ENCODE measurements around the gene EN2.

The EN2 gene

GRCh38 chr7:155418941-155419755 is 38.8 kb upstream of the EN2 start:
- WGBS, 2 experiments (ENCODE audit: insufficient coverage in 2 of 2) = 85% methylated on average over 14 of the region's 16 CpGs
- Histone ChIP-seq H3K4me1 (ENCODE audit: control insufficient read depth, insufficient read depth, low read length, poor library complexity, severe bottlenecking) (no peaks in the 10 kb centered on the region), H3K27ac (ENCODE audit: low read depth, low read length, severe bottlenecking) (no peak overlapping the region), H3K36me3 (ENCODE audit: control insufficient read depth, insufficient read depth, low read length) (no peaks in the 10 kb centered on the region), H3K9me3 (ENCODE audit: control insufficient read depth, low read length) (no peaks in the 10 kb centered on the region), H3K4me3 (ENCODE audit: extremely low read depth, insufficient read depth, low read length, poor library complexity, severe bottlenecking) (no peak overlapping the region)

GRCh38 chr7:155420116-155420515 is 37.8 kb upstream of the EN2 start:
- H3K27ac ChIP-seq (ENCODE audit: low read depth, low read length, severe bottlenecking) = no peak overlapping the region
- no peaks in the 10 kb centered on the region for H3K9me3 ChIP-seq (ENCODE audit: control insufficient read depth, low read length)
- H3K4me1 ChIP-seq (ENCODE audit: control insufficient read depth, insufficient read depth, low read length, poor library complexity, severe bottlenecking) = no peaks in the 10 kb centered on the region
- H3K4me3 ChIP-seq (ENCODE audit: extremely low read depth, insufficient read depth, low read length, poor library complexity, severe bottlenecking) = no peak overlapping the region
- no peaks in the 10 kb centered on the region for H3K36me3 ChIP-seq (ENCODE audit: control insufficient read depth, insufficient read depth, low read length)
- WGBS, 2 experiments (ENCODE audit: insufficient coverage in 2 of 2) = 90 to 91% methylated on average over 8 of the region's 8 CpGs

- WGBS, 2 experiments (ENCODE audit: insufficient coverage in 2 of 2) = 73 to 74% methylated on average over 9 to 10 of the region's 10 CpGs
- H3K27ac ChIP-seq (ENCODE audit: low read depth, low read length, severe bottlenecking) = no peak overlapping the region
- no peak overlapping the region for H3K4me3 ChIP-seq (ENCODE audit: extremely low read depth, insufficient read depth, low read length, poor library complexity, severe bottlenecking)
Observed at GRCh38 chr7:155422151-155422550, 35.8 kb upstream of the EN2 start.

DNA sequence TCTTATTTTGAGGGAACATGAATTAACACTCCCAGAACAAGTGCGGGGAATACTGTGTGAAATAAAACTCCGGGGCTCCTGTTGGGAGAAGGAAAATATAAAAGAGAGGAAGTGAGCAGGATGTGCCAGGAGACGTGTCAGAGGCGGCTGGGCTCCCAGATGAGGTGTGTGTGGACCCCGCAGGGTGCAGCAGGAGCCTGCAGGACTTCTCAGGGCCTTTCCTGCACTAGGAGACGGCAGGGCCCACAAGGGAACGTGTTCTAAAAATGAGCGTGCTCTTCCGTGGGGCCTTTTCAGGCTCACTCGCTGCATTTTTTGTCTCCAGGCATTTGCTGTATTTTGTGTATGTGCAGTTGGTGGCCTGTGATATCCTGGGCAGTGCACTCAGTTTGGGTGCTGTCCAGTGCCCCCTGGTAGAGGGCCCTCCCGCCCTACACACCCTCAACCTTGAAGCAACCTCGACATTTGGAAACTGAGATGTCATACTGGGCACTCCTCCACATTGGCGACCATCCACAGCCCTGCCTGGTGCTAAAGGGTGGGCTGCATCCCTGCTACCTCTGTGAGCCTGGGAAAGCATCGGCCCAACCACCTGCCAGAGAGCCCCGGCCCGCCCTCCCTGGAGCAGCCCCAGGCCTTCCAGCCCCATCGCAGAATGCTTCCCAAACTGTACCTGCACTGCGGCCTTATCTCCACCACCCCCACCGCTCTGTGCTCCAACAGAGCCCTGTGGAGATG is 35.2 kb upstream of the EN2 start:
- no peaks in the 10 kb centered on the region for H3K4me1 ChIP-seq (ENCODE audit: control insufficient read depth, insufficient read depth, low read length, poor library complexity, severe bottlenecking)
- no peak overlapping the region for H3K27ac ChIP-seq (ENCODE audit: low read depth, low read length, severe bottlenecking)
- no peak overlapping the region for H3K4me3 ChIP-seq (ENCODE audit: extremely low read depth, insufficient read depth, low read length, poor library complexity, severe bottlenecking)
- WGBS, 2 experiments (ENCODE audit: insufficient coverage in 2 of 2) = 84 to 85% methylated on average over 12 to 16 of the region's 19 CpGs
- H3K36me3 ChIP-seq (ENCODE audit: control insufficient read depth, insufficient read depth, low read length) = no peaks in the 10 kb centered on the region
- H3K9me3 ChIP-seq (ENCODE audit: control insufficient read depth, low read length) = no peaks in the 10 kb centered on the region

More at GRCh38 chr7:155422151-155422550, 35.8 kb upstream of the EN2 start:
- Histone ChIP-seq H3K4me1 (ENCODE audit: control insufficient read depth, insufficient read depth, low read length, poor library complexity, severe bottlenecking) (no peaks in the 10 kb centered on the region), H3K9me3 (ENCODE audit: control insufficient read depth, low read length) (no peaks in the 10 kb centered on the region), H3K36me3 (ENCODE audit: control insufficient read depth, insufficient read depth, low read length) (no peaks in the 10 kb centered on the region)

GRCh38 chr7:155423337-155424285 is 34.3 kb upstream of the EN2 start:
- WGBS, 2 experiments (ENCODE audit: insufficient coverage in 2 of 2) = 84 to 92% methylated on average over 21 to 24 of the region's 24 CpGs
- no peaks in the 10 kb centered on the region for H3K4me1 ChIP-seq (ENCODE audit: control insufficient read depth, insufficient read depth, low read length, poor library complexity, severe bottlenecking)
- H3K27ac ChIP-seq (ENCODE audit: low read depth, low read length, severe bottlenecking) = no peak overlapping the region
- no peaks in the 10 kb centered on the region for H3K36me3 ChIP-seq (ENCODE audit: control insufficient read depth, insufficient read depth, low read length)
- H3K9me3 ChIP-seq (ENCODE audit: control insufficient read depth, low read length) = no peaks in the 10 kb centered on the region
- H3K4me3 ChIP-seq (ENCODE audit: extremely low read depth, insufficient read depth, low read length, poor library complexity, severe bottlenecking) = no peak overlapping the region

- no peak overlapping the region for H3K27ac ChIP-seq (ENCODE audit: low read depth, low read length, severe bottlenecking)
- H3K36me3 ChIP-seq (ENCODE audit: control insufficient read depth, insufficient read depth, low read length) = no peaks in the 10 kb centered on the region
- 89 to 93% methylated on average over 19 to 20 of the region's 22 CpGs for WGBS, 2 experiments (ENCODE audit: insufficient coverage in 2 of 2)
- H3K4me3 ChIP-seq (ENCODE audit: extremely low read depth, insufficient read depth, low read length, poor library complexity, severe bottlenecking) = no peak overlapping the region
- H3K4me1 ChIP-seq (ENCODE audit: control insufficient read depth, insufficient read depth, low read length, poor library complexity, severe bottlenecking) = no peaks in the 10 kb centered on the region
- no peaks in the 10 kb centered on the region for H3K9me3 ChIP-seq (ENCODE audit: control insufficient read depth, low read length)
Observed at GRCh38 chr7:155424301-155425010, 33.5 kb upstream of the EN2 start.

DNA sequence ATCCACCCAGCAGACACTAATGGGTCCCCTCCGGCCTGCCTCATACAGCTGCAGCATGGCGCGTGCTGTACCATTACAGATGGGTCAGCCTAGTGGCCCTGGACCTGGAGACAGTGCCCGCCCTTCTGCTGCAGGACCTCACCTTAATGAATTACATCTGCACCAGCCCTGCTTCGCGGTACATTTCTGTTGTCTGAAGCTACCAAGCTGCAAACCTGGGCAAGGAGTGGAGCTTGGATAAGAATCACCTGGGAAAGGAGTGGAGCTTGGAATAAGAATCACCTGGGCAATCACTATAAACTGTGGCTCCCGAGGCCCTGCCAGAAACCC is 33.0 kb upstream of the EN2 start:
- H3K27ac ChIP-seq (ENCODE audit: low read depth, low read length, severe bottlenecking) = no peak overlapping the region
- no peaks in the 10 kb centered on the region for H3K4me1 ChIP-seq (ENCODE audit: control insufficient read depth, insufficient read depth, low read length, poor library complexity, severe bottlenecking)
- WGBS, 2 experiments (ENCODE audit: insufficient coverage in 2 of 2) = 87 to 91% methylated on average over 5 to 7 of the region's 7 CpGs
- H3K36me3 ChIP-seq (ENCODE audit: control insufficient read depth, insufficient read depth, low read length) = no peaks in the 10 kb centered on the region
- H3K9me3 ChIP-seq (ENCODE audit: control insufficient read depth, low read length) = no peaks in the 10 kb centered on the region
- H3K4me3 ChIP-seq (ENCODE audit: extremely low read depth, insufficient read depth, low read length, poor library complexity, severe bottlenecking) = no peak overlapping the region

GRCh38 chr7:155425887-155426286 is 32.0 kb upstream of the EN2 start:
- H3K36me3 ChIP-seq (ENCODE audit: control insufficient read depth, insufficient read depth, low read length) = no peaks in the 10 kb centered on the region
- H3K27ac ChIP-seq (ENCODE audit: low read depth, low read length, severe bottlenecking) = no peak overlapping the region
- H3K4me3 ChIP-seq (ENCODE audit: extremely low read depth, insufficient read depth, low read length, poor library complexity, severe bottlenecking) = no peak overlapping the region
- no peaks in the 10 kb centered on the region for H3K9me3 ChIP-seq (ENCODE audit: control insufficient read depth, low read length)
- H3K4me1 ChIP-seq (ENCODE audit: control insufficient read depth, insufficient read depth, low read length, poor library complexity, severe bottlenecking) = no peaks in the 10 kb centered on the region
- WGBS, 2 experiments (ENCODE audit: insufficient coverage in 2 of 2) = 70 to 86% methylated on average over 8 to 9 of the region's 9 CpGs

DNA sequence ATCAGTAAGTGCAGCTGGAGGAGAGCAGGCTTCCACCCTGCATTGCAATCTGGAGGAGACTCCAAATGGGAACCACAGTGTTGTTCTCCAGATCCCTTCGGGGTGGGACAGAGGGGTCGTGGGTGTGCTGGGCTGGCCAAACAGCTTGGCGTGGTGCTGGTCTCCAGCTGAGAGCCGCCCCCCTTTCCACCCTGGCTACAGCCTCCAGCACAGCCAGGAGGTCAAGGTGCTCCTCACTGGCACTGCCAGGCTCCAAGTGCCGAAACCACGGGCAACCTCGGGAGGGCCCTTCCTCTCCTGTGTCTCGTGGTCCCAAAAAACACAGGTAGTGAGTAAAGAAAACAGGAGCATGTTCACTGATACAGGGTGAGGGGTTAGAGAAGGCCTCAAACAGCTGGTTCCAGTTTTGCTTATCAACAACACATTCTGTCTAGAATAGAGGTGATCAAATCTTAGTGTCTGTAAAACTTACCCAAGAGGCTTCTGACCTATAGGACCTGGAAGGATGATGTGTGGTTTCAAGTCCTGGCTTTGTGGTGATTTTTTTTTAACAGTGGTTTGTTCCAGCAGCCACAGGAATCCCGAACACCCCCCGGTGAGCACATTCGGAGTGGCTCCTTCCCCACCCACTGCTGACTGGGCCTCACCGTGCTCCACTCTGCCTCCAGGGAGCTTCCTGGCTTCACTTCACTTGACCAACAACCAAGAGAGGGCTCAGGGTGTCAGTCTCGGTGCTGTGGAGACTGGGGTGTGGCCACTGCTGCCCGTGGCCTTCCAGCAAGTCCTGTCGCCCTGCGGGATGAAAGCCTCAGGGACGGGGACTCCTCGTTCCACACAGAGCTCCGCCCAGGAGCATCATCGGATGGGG is 31.2 kb upstream of the EN2 start:
- H3K9me3 ChIP-seq (ENCODE audit: control insufficient read depth, low read length) = no peaks in the 10 kb centered on the region
- 86 to 92% methylated on average over 13 to 18 of the region's 20 CpGs for WGBS, 2 experiments (ENCODE audit: insufficient coverage in 2 of 2)
- no peak overlapping the region for H3K4me3 ChIP-seq (ENCODE audit: extremely low read depth, insufficient read depth, low read length, poor library complexity, severe bottlenecking)
- H3K36me3 ChIP-seq (ENCODE audit: control insufficient read depth, insufficient read depth, low read length) = no peaks in the 10 kb centered on the region
- H3K4me1 ChIP-seq (ENCODE audit: control insufficient read depth, insufficient read depth, low read length, poor library complexity, severe bottlenecking) = no peaks in the 10 kb centered on the region
- H3K27ac ChIP-seq (ENCODE audit: low read depth, low read length, severe bottlenecking) = no peak overlapping the region
